ENCODE measurements around the gene THTPA.

The THTPA gene

DNA sequence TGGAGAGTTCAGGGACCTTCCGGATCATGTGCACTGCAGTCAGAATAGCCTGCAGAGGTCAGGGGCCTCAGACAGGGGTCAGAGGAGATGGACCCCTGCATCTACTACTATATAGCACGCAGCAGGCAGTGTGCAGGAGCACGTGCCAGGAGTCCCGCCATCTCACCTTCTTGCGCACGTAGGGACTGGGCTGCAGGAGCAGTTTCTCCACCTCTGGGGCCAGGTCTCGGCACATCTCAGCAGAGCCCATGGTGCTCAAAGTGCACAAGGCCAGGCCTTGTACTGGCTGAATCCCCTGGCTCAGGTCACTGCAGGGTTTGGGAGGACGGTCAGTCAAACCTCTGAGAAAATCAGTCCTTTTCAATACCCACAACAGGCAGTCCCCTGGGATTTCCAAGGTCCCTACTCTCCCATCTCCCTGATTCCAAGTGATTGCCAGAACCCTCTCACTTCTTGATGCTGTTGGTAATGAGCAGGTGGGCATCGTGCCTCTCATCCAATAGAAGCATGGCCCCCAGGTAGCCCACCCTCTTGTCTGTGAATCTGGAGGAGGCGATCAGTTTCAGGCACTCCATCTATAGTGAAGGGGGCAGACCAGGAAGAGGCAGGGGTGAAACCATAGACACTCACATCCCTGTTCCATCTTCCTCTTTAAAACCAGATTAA lies 10.2 kb downstream of the THTPA start:
- Mint-ChIP-seq H3K9me3 (no peaks in the 10 kb centered on the region), H3K4me1 (peaks cover 39% of the 10 kb centered on the region), H3K36me3 (ENCODE audit: low read depth) (peaks cover 17% of the 10 kb centered on the region), H3K27me3 (ENCODE audit: low read depth, poor library complexity) (no peaks in the 10 kb centered on the region), H3K27ac (no peak overlapping the region), H3K4me3 (peak overlapping the region; percentile 98)
- DNase-seq, result no peak
- TF ChIP-seq, protein P1, sequence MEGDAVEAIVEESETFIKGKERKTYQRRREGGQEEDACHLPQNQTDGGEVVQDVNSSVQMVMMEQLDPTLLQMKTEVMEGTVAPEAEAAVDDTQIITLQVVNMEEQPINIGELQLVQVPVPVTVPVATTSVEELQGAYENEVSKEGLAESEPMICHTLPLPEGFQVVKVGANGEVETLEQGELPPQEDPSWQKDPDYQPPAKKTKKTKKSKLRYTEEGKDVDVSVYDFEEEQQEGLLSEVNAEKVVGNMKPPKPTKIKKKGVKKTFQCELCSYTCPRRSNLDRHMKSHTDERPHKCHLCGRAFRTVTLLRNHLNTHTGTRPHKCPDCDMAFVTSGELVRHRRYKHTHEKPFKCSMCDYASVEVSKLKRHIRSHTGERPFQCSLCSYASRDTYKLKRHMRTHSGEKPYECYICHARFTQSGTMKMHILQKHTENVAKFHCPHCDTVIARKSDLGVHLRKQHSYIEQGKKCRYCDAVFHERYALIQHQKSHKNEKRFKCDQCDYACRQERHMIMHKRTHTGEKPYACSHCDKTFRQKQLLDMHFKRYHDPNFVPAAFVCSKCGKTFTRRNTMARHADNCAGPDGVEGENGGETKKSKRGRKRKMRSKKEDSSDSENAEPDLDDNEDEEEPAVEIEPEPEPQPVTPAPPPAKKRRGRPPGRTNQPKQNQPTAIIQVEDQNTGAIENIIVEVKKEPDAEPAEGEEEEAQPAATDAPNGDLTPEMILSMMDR (IDR thresholded peaks at IDR 0.05), result no peak

DNA sequence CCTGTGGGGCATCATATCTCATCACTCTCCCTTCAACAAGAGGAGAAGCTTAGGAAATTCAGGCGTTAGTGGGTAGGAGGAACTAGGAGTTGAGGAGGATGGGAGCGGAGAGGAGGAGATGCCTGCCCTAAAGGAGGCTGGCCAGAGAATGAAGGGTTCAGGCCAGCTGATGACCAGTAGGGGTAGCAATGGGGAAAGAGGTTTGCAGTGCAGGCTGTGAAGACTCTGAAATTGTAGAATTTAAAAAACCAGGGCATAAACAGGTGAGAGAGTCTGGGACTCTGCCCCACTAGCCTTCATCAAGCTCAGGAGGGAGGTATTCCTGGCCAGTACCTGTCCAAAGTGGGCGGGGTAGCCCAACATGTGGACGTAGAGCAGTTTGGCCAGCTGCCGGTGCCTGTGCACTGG lies 10.7 kb downstream of the THTPA start:
- no peak for DNase-seq
- peaks cover 42% of the 10 kb centered on the region for H3K4me1 Mint-ChIP-seq

DNA sequence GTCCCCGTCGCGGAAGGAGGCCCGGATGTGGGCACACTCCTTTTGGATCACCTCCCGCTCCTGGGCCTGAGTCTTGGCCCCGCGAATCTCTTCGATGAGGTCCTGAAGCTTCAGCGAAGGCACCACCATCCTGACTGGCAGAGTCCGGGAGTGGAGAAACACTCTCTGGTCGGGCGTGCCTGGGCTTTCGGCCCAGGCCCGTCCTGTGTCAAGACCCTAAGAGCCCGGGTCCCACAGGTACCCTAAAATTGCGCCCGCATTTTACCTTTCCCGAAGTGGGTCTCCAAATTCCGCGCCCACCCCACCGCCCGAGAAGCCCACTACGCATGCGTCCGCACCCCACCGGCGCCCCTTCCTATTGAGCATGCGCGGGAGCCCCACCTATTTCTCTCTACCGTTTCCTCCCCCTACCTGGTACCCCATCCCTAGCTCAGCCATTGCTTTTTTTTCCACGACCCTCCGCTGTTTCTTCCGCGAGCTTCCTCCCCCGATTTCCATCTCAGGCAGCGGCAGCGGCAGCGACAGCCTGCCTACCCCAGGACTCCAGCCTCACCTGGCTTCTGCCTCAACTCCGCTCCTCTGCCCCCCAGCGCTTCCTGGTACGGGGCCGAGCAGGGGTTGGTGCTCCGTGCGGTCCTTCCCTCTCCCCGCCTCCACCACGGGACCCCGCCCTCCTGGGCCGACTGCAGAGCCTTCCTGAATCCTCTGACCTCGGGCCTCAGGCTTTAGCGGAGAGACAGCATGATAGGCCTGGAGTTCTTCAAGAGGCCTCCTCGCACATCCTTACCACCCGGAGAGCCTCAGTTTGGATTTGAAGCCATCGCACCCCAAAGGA lies 11.3 kb downstream of the THTPA start, which contains the start of gene AP1G2:
Gene AP1G2 (minus strand): TSS at position 606 of the 835 bp plus-strand sequence. CDS start 477 bp downstream, at position 129.
- Mint-ChIP-seq H3K9me3 (no peaks in the 10 kb centered on the region), H3K4me3 (peak within 1 kb of the TSS; percentile 98), H3K36me3 (ENCODE audit: low read depth) (peaks cover 11% of the 10 kb centered on the region), H3K27ac (peak within 1 kb of the TSS; percentile 91), H3K4me1 (peaks cover 49% of the 10 kb centered on the region), H3K27me3 (ENCODE audit: low read depth, poor library complexity) (no peaks in the 10 kb centered on the region)
- DNase-seq, result peak; percentile 86
- TF ChIP-seq, protein P1 (IDR thresholded peaks at IDR 0.05), result no peak

More for the DNA sequence above, 10.7 kb downstream of the THTPA start:
- Mint-ChIP-seq H3K27ac (no peak overlapping the region), H3K27me3 (ENCODE audit: low read depth, poor library complexity) (no peaks in the 10 kb centered on the region), H3K9me3 (no peaks in the 10 kb centered on the region), H3K36me3 (ENCODE audit: low read depth) (peaks cover 12% of the 10 kb centered on the region), H3K4me3 (peak overlapping the region; percentile 98)
- TF ChIP-seq, protein P1 (IDR thresholded peaks at IDR 0.05), result no peak

DNA sequence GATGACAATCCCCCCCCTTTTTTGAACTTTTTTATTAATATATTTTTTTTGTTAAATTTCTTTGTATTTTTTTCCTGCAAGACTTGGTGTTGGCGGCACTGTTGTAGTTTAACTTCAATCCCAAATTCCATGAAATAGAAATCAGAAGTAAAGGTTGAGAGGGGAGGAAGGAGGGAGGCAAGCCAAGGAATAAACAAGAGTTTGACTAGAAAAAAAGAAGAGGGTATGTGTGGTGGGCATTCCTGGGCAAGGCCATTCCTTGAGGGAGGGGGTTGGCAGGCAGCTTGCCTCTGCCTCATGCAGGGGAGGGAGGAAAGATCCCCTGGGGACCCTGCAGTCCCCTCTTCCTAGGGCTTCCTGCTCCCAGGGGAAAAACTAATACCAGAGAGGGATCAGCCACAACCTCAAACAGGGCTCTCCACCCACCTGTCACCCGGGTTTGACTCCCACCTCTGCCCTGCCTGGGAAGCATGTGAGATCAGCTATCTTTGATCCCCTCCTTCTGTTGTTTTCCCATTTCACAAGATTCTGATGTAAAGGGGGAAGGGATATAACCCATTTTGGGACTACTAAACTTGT lies 12.0 kb downstream of the THTPA start:
- Mint-ChIP-seq H3K27me3 (ENCODE audit: low read depth, poor library complexity) (peaks cover 3% of the 10 kb centered on the region), H3K9me3 (no peaks in the 10 kb centered on the region), H3K4me1 (peaks cover 56% of the 10 kb centered on the region), H3K27ac (peak overlapping the region; percentile 41), H3K4me3 (peak overlapping the region; percentile 98), H3K36me3 (ENCODE audit: low read depth) (peaks cover 7% of the 10 kb centered on the region)
- TF ChIP-seq, protein P1 (IDR thresholded peaks at IDR 0.05), result no peak
- DNase-seq, result no peak

DNA sequence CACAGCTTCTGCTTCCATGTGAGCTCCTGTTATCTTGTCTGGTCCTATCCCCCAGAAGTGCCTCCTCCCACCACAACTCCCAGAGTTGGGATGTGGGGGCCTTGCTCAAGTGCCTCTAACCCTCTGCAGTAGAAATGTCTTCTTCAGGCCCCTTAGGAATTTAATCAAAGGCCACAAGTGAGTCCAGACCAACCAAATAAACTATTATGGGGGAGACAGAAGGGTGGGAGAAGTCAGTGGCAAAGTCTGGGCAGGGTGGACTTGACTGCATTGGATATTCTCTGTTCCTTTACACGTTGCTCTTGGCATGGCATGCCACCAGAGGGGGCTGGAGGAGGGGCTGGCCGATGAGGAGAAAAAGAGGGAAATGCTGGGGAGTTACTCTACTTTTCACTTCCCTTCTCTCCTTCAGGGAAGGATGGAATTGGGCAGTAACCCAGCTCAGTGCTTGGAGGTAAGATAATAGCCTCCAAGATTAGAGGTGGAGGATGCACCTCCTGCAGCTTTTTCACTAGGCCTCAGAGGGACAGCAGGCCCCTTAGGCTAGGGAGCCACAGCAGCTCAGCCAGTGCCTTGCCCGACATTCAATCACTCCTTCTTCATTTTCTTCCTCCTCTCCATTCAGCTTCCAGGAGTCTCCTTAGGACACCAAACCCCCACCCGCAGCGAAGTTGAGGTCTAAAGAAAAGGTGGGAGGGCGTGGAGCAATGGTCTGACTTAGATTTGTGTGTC lies 12.7 kb downstream of the THTPA start:
- H3K27ac Mint-ChIP-seq, result peak overlapping the region; percentile 41
- TF ChIP-seq, protein P1 (IDR thresholded peaks at IDR 0.05), result peak; percentile 40
- H3K4me1 Mint-ChIP-seq, result peaks cover 60% of the 10 kb centered on the region
- H3K36me3 Mint-ChIP-seq (ENCODE audit: low read depth), result peaks cover 6% of the 10 kb centered on the region
- peaks cover 10% of the 10 kb centered on the region for H3K27me3 Mint-ChIP-seq (ENCODE audit: low read depth, poor library complexity)
- H3K9me3 Mint-ChIP-seq, result no peaks in the 10 kb centered on the region
- H3K4me3 Mint-ChIP-seq, result peak overlapping the region; percentile 98
- DNase-seq, result peak; percentile 56

Measured in nephron progenitor cell (in vitro differentiated cells).